Type B pancreatic cell (in vitro differentiated cells): Measurements from ENCODE around the gene SPATA2L. TPM values are rescaled to one million over a fixed set of nuclear protein-coding genes. Genes with fewer than 3 reads are reported as not detected.
"Not testable (repeated sequence)": the region's sequence is repeated elsewhere in the genome, so short reads cannot be mapped to it uniquely, and the experiment has no call there.

Experiments
- DNase-seq: peaks from one replicate; pipeline ENCODE4 v3.0.0; 2021; ENCODE audit warnings: mixed read lengths; ENCODE audit not compliant: unreplicated experiment; ENCODE audit errors: extremely low spot score
- H3K27ac Mint-ChIP-seq: 2 replicates; pipeline ENCODE4 v1.8.0; 2021; ENCODE audit warnings: mild to moderate bottlenecking, mixed read lengths
- H3K27me3 Mint-ChIP-seq: 2 replicates; pipeline ENCODE4 v1.8.0; 2021; ENCODE audit warnings: mixed read lengths
- H3K36me3 Mint-ChIP-seq: 2 replicates; pipeline ENCODE4 v1.8.0; 2021; ENCODE audit warnings: mixed read lengths
- H3K4me1 Mint-ChIP-seq: one replicate; pipeline ENCODE4 v1.8.0; 2021; ENCODE audit warnings: mixed read lengths; ENCODE audit not compliant: unreplicated experiment
- H3K4me3 Mint-ChIP-seq: 2 replicates; pipeline ENCODE4 v1.8.0; 2021; ENCODE audit warnings: mild to moderate bottlenecking, mixed read lengths
- H3K9me3 Mint-ChIP-seq: 2 replicates; pipeline ENCODE4 v1.8.0; 2021; ENCODE audit warnings: mixed read lengths
- total RNA-seq: library from RNA; stranded (reverse); gene quantifications from 2 replicates; pipeline ENCODE4 v1.2.1, GENCODE V29; 2021; ENCODE audit warnings: low replicate concordance
- TF ChIP-seq, protein P1 (sequence below): fragments of 200-600 bp; sonication (generic); conservative IDR thresholded peaks from 2 replicates; pipeline ENCODE4 v1.5.0; 2021; ENCODE audit warnings: antibody characterized with exemption, mild to moderate bottlenecking

The SPATA2L gene
- total RNA-seq, 1 donor from 2014 or later = 12.6 TPM

DNA sequence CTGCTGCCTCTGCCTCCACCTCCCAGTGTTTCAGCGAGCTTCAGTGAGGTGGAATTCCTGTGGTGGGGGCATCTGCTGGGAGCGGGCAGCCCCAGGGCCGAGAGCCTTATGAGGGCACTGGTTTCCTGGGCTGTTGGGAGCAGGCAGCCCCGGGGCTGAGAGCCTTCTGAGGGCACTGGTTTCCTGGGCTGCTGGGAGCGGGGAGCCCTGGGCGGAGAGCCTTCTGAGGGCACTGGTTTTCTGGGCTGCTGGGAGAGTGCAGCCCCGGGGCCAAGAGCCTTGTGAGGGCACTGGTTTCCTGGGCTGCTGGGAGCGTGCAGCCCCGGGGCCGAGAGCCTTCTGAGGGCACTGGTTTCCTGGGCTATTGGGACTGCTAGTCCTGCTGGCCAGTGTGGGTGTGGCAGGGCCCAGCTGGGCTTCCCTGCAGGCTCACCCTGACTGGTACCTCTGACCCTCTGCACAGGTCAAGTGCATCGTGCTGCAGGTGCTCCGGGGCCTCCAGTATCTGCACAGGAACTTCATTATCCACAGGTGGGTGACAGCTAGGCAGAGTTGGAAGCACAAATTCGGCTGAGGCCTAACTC, 9.4 kb downstream of the SPATA2L start:
- Mint-ChIP-seq H3K9me3 (no peaks in the 10 kb centered on the region), H3K4me1 (peaks cover 6% of the 10 kb centered on the region), H3K27me3 (no peaks in the 10 kb centered on the region), H3K4me3 (no peak overlapping the region), H3K36me3 (no peaks in the 10 kb centered on the region), H3K27ac (no peak overlapping the region)
- TF ChIP-seq, protein P1, sequence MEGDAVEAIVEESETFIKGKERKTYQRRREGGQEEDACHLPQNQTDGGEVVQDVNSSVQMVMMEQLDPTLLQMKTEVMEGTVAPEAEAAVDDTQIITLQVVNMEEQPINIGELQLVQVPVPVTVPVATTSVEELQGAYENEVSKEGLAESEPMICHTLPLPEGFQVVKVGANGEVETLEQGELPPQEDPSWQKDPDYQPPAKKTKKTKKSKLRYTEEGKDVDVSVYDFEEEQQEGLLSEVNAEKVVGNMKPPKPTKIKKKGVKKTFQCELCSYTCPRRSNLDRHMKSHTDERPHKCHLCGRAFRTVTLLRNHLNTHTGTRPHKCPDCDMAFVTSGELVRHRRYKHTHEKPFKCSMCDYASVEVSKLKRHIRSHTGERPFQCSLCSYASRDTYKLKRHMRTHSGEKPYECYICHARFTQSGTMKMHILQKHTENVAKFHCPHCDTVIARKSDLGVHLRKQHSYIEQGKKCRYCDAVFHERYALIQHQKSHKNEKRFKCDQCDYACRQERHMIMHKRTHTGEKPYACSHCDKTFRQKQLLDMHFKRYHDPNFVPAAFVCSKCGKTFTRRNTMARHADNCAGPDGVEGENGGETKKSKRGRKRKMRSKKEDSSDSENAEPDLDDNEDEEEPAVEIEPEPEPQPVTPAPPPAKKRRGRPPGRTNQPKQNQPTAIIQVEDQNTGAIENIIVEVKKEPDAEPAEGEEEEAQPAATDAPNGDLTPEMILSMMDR = no peak
- no peak for DNase-seq

DNA sequence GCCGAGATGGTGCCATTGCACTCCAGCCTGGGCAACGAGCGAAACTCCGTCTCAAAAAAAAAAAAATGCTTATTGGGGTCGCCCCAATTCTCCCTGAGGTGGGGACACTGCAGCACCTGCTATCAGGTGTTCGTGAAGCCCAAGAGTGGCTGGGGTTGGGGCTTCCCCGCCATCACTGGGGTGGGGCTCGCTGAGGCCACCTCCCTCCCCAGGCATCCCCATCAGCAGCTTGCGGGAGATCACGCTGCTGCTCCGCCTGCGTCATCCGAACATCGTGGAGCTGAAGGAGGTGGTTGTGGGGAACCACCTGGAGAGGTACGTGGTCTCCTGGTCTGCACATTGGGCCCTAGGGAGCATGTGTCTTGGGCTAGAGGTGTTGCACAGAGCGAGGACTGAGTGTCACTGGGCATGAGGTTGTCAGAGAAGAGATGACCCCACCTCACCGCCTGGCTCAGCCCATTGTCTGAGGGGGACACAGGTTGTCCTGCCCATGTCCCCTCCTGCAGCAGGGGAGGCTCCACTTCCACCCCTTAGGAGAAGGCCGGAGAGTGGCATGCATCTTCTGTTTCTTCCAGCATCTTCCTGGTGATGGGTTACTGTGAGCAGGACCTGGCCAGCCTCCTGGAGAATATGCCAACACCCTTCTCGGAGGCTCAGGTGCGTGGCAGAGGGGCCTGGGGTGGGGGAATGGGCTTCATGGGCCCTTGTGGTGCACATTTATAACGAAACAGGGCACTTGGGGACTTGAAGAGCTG, 10.1 kb downstream of the SPATA2L start:
- Mint-ChIP-seq H3K4me3 (no peak overlapping the region), H3K36me3 (peaks cover 1% of the 10 kb centered on the region), H3K27ac (no peak overlapping the region), H3K4me1 (peaks cover 7% of the 10 kb centered on the region), H3K27me3 (no peaks in the 10 kb centered on the region), H3K9me3 (no peaks in the 10 kb centered on the region)
- DNase-seq = no peak
- TF ChIP-seq, protein P1 = no peak

DNA sequence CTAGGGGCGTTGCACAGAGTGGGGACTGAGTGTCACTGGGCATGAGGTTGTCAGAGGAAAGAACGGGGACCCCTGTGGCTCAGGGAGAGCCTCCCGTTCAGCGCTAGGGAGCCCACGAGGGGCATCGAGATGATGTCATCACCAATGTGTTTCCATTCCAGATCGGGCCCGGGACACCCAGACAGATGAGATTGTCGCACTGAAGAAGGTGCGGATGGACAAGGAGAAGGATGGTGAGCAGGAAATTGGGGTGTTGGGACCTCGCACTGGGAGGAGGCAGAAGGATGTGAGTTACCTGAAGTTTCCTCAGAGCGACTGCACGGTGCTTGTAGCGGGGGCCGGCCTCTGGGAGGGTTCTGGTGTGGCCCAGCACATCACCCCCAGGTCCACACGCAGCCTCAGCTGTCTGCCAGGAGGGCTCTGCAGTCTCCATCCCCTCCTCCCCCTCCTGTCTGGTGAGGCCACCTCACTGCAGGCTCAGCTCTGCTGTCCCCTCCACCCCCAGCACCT, 11.1 kb downstream of the SPATA2L start:
- no peak overlapping the region for H3K27ac Mint-ChIP-seq
- H3K27me3 Mint-ChIP-seq = no peaks in the 10 kb centered on the region
- DNase-seq = no peak
- peaks cover 3% of the 10 kb centered on the region for H3K36me3 Mint-ChIP-seq
- TF ChIP-seq, protein P1 = no peak
- peaks cover 9% of the 10 kb centered on the region for H3K4me1 Mint-ChIP-seq
- H3K9me3 Mint-ChIP-seq = no peaks in the 10 kb centered on the region
- no peak overlapping the region for H3K4me3 Mint-ChIP-seq

DNA sequence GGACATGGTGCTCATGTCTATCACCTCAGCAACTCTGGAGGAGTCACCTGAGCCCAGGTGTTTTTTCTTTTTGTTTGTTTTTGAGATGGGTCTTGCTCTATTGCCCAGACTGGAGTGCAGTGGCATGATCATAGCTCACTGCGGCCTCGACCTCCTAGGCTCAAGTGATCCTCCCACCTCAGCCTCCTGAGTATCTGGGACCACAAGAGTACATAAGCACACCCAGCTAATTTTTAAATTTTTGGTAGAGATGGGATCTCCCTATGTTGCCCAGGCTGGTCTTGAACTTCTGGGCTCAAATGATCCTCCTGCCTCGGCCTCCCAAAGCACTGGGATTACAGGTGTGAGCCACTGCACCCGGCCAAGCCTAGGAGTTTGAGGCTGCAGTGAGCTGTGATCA, 11.9 kb downstream of the SPATA2L start:
- H3K9me3 Mint-ChIP-seq, DNase-seq, H3K27ac Mint-ChIP-seq, H3K4me3 Mint-ChIP-seq, H3K36me3 Mint-ChIP-seq, H3K27me3 Mint-ChIP-seq, H3K4me1 Mint-ChIP-seq: not testable (repeated sequence)

DNA sequence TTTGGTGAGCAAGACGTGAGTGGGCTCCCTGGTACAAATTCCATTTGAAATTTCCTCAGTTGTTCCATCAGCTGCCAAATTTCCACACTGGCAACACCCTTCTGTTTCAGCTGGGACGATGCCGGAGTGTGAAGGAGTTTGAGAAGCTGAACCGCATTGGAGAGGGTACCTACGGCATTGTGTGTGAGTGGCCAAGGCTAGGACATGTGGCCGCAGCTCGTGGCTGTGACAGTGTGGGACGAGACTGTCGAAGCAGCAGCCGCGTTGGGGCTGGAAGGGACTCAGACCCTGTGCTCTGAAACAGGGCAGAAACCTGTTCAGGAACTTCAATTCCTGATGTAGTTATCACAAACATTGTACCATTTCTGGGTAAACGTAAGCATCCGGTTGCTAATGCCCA, 12.4 kb downstream of the SPATA2L start:
- no peak overlapping the region for H3K27ac Mint-ChIP-seq
- no peaks in the 10 kb centered on the region for H3K27me3 Mint-ChIP-seq
- peaks cover 9% of the 10 kb centered on the region for H3K4me1 Mint-ChIP-seq
- H3K36me3 Mint-ChIP-seq = peaks cover 8% of the 10 kb centered on the region
- TF ChIP-seq, protein P1 = no peak
- H3K4me3 Mint-ChIP-seq = no peak overlapping the region
- no peak for DNase-seq
- H3K9me3 Mint-ChIP-seq = no peaks in the 10 kb centered on the region

DNA sequence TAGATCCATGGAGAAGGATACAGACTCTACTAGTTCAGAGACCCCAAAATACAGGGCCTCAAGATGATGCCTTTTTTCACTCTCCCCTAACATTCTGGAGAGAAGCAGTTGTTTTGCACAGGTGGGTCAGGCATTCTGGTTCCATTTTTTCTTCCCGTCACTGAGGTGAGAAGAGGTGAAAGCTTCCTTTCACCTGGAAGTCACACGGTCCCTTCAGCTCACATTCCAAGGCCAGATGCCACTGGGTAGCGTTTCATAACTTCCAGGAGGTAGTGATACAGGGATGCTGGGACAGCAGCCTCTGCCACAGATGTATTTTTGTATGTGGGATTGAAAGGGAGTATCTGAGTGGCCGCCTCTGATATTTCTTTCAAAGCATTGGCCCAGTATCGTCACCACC, 13.1 kb downstream of the SPATA2L start:
- Mint-ChIP-seq H3K27ac (no peak overlapping the region), H3K4me1 (peaks cover 9% of the 10 kb centered on the region), H3K27me3 (no peaks in the 10 kb centered on the region), H3K4me3 (peak overlapping the region; percentile 93), H3K36me3 (peaks cover 8% of the 10 kb centered on the region), H3K9me3 (no peaks in the 10 kb centered on the region)
- no peak for DNase-seq
- TF ChIP-seq, protein P1 = no peak
